HCT116 (cell line): ENCODE results near the gene FARP1.

Experiments
- CTCF ChIP-seq, 3 experiments: fragments of 200-600 bp in 1 of 3; sonication (generic) in 1 of 3; IDR thresholded peaks in 2 of 3; conservative IDR thresholded peaks in 1 of 3; 2 replicates each; pipeline ENCODE4 v1.5.1; 2012 to 2017; ENCODE audit warnings: low read depth in 2 of 3, low read length in 2 of 3, antibody characterized with exemption in 1 of 3, borderline replicate concordance in 1 of 3, control low read depth in 1 of 3, mild to moderate bottlenecking in 1 of 3, mixed read lengths in 1 of 3, mixed run types in 1 of 3, moderate library complexity in 1 of 3; ENCODE audit not compliant: insufficient read depth in 1 of 3
- EZH2 ChIP-seq: fragments of 200-600 bp; sonication (generic); IDR thresholded peaks from 2 replicates; pipeline ENCODE4 v1.6.1; 2017; ENCODE audit warnings: antibody characterized with exemption, mixed run types
- MAX ChIP-seq: IDR thresholded peaks from 2 replicates; pipeline ENCODE4 v1.6.1; 2012
- POLR2A ChIP-seq: IDR thresholded peaks from 2 replicates; pipeline ENCODE4 v1.7.0; 2011; ENCODE audit warnings: borderline replicate concordance; ENCODE audit not compliant: insufficient read depth, insufficient read length; ENCODE audit errors: extremely low read depth
- RAD21 ChIP-seq: IDR thresholded peaks from 2 replicates; pipeline ENCODE4 v1.6.1; 2012; ENCODE audit warnings: low read depth, mild to moderate bottlenecking
- SIN3A ChIP-seq: IDR thresholded peaks from 2 replicates; pipeline ENCODE4 v1.6.1; 2012; ENCODE audit warnings: low read depth
- ZFX ChIP-seq: fragments of 450-650 bp; IDR thresholded peaks from 2 replicates; pipeline ENCODE4 v1.6.1; 2017
- TF ChIP-seq, protein P1 (sequence below): IDR thresholded peaks from 2 replicates; pipeline ENCODE4 v1.6.1; 2011; ENCODE audit warnings: mild to moderate bottlenecking, low read length, moderate library complexity; ENCODE audit not compliant: insufficient replicate concordance; ENCODE audit errors: extremely low read depth

DNA sequence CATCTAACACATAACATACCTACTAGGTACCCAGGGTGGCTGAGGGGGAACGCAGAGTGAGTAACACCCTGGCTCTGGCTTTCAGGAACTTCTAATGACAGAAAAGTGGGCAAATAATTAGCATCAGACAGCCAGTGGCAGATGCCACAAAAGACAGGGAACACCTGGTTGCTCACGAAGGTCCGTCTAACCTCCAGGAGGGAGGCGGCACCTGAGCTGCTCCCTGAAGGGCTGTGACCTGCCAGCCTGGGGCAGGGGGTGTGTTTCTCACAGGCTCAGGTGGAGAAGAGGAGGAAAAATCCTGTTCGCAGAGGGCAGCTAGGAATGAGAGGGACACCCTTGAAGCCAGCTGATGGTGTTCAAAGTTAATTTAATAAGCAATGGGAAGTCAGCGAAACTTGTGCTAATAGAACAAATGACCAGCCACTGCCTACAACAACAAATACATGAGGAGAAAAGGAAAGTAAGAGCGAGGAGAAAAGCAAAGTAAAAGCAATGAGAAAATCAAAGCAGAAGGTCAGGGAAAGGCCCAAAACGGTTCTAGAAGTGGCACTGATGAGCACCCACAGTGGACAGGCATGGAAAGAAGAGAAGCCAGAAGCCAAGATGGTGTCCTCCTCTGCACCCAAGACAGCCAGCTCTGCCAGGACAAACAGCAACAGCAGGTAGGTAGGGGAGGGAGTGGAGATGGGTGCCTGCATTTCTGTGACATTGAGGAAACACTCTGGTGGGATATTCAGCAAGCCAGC lies 346.7 kb downstream of the FARP1 start:
- TF ChIP-seq, protein P1, sequence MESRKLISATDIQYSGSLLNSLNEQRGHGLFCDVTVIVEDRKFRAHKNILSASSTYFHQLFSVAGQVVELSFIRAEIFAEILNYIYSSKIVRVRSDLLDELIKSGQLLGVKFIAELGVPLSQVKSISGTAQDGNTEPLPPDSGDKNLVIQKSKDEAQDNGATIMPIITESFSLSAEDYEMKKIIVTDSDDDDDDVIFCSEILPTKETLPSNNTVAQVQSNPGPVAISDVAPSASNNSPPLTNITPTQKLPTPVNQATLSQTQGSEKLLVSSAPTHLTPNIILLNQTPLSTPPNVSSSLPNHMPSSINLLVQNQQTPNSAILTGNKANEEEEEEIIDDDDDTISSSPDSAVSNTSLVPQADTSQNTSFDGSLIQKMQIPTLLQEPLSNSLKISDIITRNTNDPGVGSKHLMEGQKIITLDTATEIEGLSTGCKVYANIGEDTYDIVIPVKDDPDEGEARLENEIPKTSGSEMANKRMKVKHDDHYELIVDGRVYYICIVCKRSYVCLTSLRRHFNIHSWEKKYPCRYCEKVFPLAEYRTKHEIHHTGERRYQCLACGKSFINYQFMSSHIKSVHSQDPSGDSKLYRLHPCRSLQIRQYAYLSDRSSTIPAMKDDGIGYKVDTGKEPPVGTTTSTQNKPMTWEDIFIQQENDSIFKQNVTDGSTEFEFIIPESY = no peak
- TF ChIP-seq SIN3A (no peak), POLR2A (no peak), CTCF (IDR thresholded peaks at IDR 0.05 in 2 of 3, conservative IDR thresholded peaks at IDR 0.05 in 1 of 3; ENCODE audit: borderline replicate concordance in 1 of 3, insufficient read depth in 1 of 3, low read depth in 2 of 3, low read length in 2 of 3) (no peak), MAX (no peak), ZFX (no peak), RAD21 (no peak), EZH2 (no peak)
